Measurements from ENCODE around the gene PDHB. TPM values are rescaled to one million over a fixed set of nuclear protein-coding genes. Genes with fewer than 3 reads are reported as not detected.

The PDHB gene
- polyA plus RNA-seq, 3 donors: 30.5 to 125 (median 112) TPM

GRCh38 chr3:58474967-58475578, 41.4 kb upstream of the PDHB start:
- Histone ChIP-seq H3K27me3 (ENCODE audit: control insufficient read depth in 2 of 2, insufficient read depth in 2 of 2, low read length in 2 of 2) (no peaks in the 10 kb centered on the region), H3K9ac (ENCODE audit: insufficient read depth, low read length, poor library complexity, severe bottlenecking) (no peak overlapping the region), H3K9me3 (replicated peaks in 1 of 2; ENCODE audit: control insufficient read depth in 1 of 2, insufficient read depth in 1 of 2, low read length in 2 of 2) (no peaks in the 10 kb centered on the region), H2AFZ (ENCODE audit: insufficient read depth, low read depth, low read length, poor library complexity, severe bottlenecking) (no peak overlapping the region), H3K4me1 (ENCODE audit: control insufficient read depth in 1 of 2, insufficient read depth in 2 of 2, low read length in 2 of 2) (peaks cover 99 to 100% of the 10 kb centered on the region in 2 donors), H3K4me2 (replicated peaks; ENCODE audit: extremely low read depth, low read length, poor library complexity, severe bottlenecking) (peak overlapping the region; percentile 74), H4K20me1 (ENCODE audit: insufficient read depth, low read length) (no peaks in the 10 kb centered on the region), H3K36me3 (replicated peaks in 1 of 2; ENCODE audit: control insufficient read depth in 1 of 2, insufficient read depth in 2 of 2, low read length in 2 of 2) (no peaks in the 10 kb centered on the region), H3K4me3 (replicated peaks in 1 of 3; ENCODE audit: low read depth in 2 of 3, low read length in 3 of 3) (peak overlapping the region in 1 of 3 experiments; percentile 77), H3K27ac (ENCODE audit: low read depth in 1 of 2, low read length in 2 of 2) (peak overlapping the region; percentile 39 to 96), H3K79me2 (ENCODE audit: insufficient read depth, low read length) (peaks cover 59% of the 10 kb centered on the region)
- Mint-ChIP-seq H3K9me3 (peaks cover 0 to 3% (median 0%) of the 10 kb centered on the region in 7 donors), H3K36me3 (peaks cover 2 to 6% of the 10 kb centered on the region in 2 donors), H3K27ac (peak overlapping the region; percentile 83 to 99 (median 95)), H3K4me1 (peaks cover 86% of the 10 kb centered on the region), H3K4me3 (peak overlapping the region; percentile 2 to 68), H3K27me3 (ENCODE audit: low read depth in 3 of 3) (peaks cover 0 to 7% (median 1%) of the 10 kb centered on the region in 3 donors)
- intact Hi-C loops (cut with micrococcal nuclease): no loop called here
- DNase-seq: no peak
- TF ChIP-seq CTCF (IDR thresholded peaks at IDR 0.05): no peak
- 89% methylated on average over 2 of the region's 3 CpGs for WGBS (ENCODE audit: insufficient coverage)

- Histone ChIP-seq H3K9me3 (replicated peaks in 1 of 2; ENCODE audit: control insufficient read depth in 1 of 2, insufficient read depth in 1 of 2, low read length in 2 of 2) (no peaks in the 10 kb centered on the region), H3K79me2 (ENCODE audit: insufficient read depth, low read length) (peaks cover 53% of the 10 kb centered on the region), H3K27me3 (ENCODE audit: control insufficient read depth in 2 of 2, insufficient read depth in 2 of 2, low read length in 2 of 2) (no peaks in the 10 kb centered on the region), H4K20me1 (ENCODE audit: insufficient read depth, low read length) (no peaks in the 10 kb centered on the region), H3K9ac (ENCODE audit: insufficient read depth, low read length, poor library complexity, severe bottlenecking) (no peak overlapping the region), H3K4me3 (replicated peaks in 1 of 3; ENCODE audit: low read depth in 2 of 3, low read length in 3 of 3) (peak overlapping the region in 2 of 3 experiments; percentile 14 to 77), H3K4me1 (ENCODE audit: control insufficient read depth in 1 of 2, insufficient read depth in 2 of 2, low read length in 2 of 2) (peaks cover 98 to 100% of the 10 kb centered on the region in 2 donors), H3K4me2 (replicated peaks; ENCODE audit: extremely low read depth, low read length, poor library complexity, severe bottlenecking) (peak overlapping the region; percentile 74), H2AFZ (ENCODE audit: insufficient read depth, low read depth, low read length, poor library complexity, severe bottlenecking) (no peak overlapping the region), H3K27ac (ENCODE audit: low read depth in 1 of 2, low read length in 2 of 2) (peak overlapping the region in 1 of 2 donors; percentile 96), H3K36me3 (replicated peaks in 1 of 2; ENCODE audit: control insufficient read depth in 1 of 2, insufficient read depth in 2 of 2, low read length in 2 of 2) (no peaks in the 10 kb centered on the region)
- Mint-ChIP-seq H3K4me1 (peaks cover 83% of the 10 kb centered on the region), H3K4me3 (peak overlapping the region; percentile 2 to 68), H3K27me3 (ENCODE audit: low read depth in 3 of 3) (peaks cover 0 to 7% (median 1%) of the 10 kb centered on the region in 3 donors), H3K27ac (peak overlapping the region; percentile 85 to 99 (median 95)), H3K9me3 (peaks cover 0 to 3% (median 0%) of the 10 kb centered on the region in 7 donors), H3K36me3 (peaks cover 2 to 6% of the 10 kb centered on the region in 2 donors)
- TF ChIP-seq CTCF (IDR thresholded peaks at IDR 0.05): no peak
- DNase-seq: peak; percentile 79 to 90 (median 87)
- no CpG with 5 or more reads among the region's 1 CpG for WGBS (ENCODE audit: insufficient coverage)
- intact Hi-C loops (cut with micrococcal nuclease): no loop called here
These were observed 40.8 kb upstream of the PDHB start for GRCh38 chr3:58474348-58474911.
